Measurements from ENCODE around the gene NCS1. TPM values are rescaled to one million over a fixed set of nuclear protein-coding genes. Genes with fewer than 3 reads are reported as not detected.

NCS1 gene
- total RNA-seq, 2 donors from 2014 or later = 3.8 to 21.3 TPM

- Histone ChIP-seq H3K36me3 (no peaks in the 10 kb centered on the region), H3K9ac (ENCODE audit: low read depth in 2 of 2, low read length in 2 of 2) (no peak overlapping the region), H3K27ac (no peak overlapping the region), H3K27me3 (no peaks in the 10 kb centered on the region), H3K4me3 (no peak overlapping the region), H3K4me1 (no peaks in the 10 kb centered on the region), H3K9me3 (no peaks in the 10 kb centered on the region)
- TF ChIP-seq CTCF (IDR thresholded peaks at IDR 0.05) = no peak
- no peak for DNase-seq
- intact Hi-C loops (cut with DNase I) = loop anchor here (5.0 kb wide), 1 partner anchor 77 kb away; no protein-coding TSS in a partner anchor
These were observed 16.6 kb upstream of the NCS1 start for GRCh38 chr9:130155647-130156046.

GRCh38 chr9:130156672-130157071 lies 15.5 kb upstream of the NCS1 start:
- TF ChIP-seq CTCF (IDR thresholded peaks at IDR 0.05) = no peak
- Histone ChIP-seq H3K4me1 (no peaks in the 10 kb centered on the region), H3K27me3 (no peaks in the 10 kb centered on the region)

GRCh38 chr9:130157079-130157478 lies 15.1 kb upstream of the NCS1 start:
- Histone ChIP-seq H3K4me3 (no peak overlapping the region), H3K27me3 (no peaks in the 10 kb centered on the region), H3K27ac (no peak overlapping the region), H3K9me3 (no peaks in the 10 kb centered on the region), H3K4me1 (no peaks in the 10 kb centered on the region), H3K9ac (ENCODE audit: low read depth in 2 of 2, low read length in 2 of 2) (no peak overlapping the region), H3K36me3 (no peaks in the 10 kb centered on the region)
- intact Hi-C loops (cut with DNase I) = loop anchor here (5.0 kb wide), 1 partner anchor 75 kb away; no protein-coding TSS in a partner anchor
- DNase-seq = no peak
- no peak for TF ChIP-seq CTCF (IDR thresholded peaks at IDR 0.05)

More at GRCh38 chr9:130156672-130157071, 15.5 kb upstream of the NCS1 start:
- DNase-seq = no peak
- no peaks in the 10 kb centered on the region for H3K9me3 ChIP-seq
- intact Hi-C loops (cut with DNase I) = loop anchor here (5.0 kb wide), 1 partner anchor 76 kb away; no protein-coding TSS in a partner anchor
- H3K4me3 ChIP-seq = no peak overlapping the region
- H3K27ac ChIP-seq = no peak overlapping the region
- H3K36me3 ChIP-seq = no peaks in the 10 kb centered on the region
- no peak overlapping the region for H3K9ac ChIP-seq (ENCODE audit: low read depth in 2 of 2, low read length in 2 of 2)

GRCh38 chr9:130158001-130158400 lies 14.2 kb upstream of the NCS1 start:
- Histone ChIP-seq H3K9me3 (no peaks in the 10 kb centered on the region), H3K36me3 (no peaks in the 10 kb centered on the region), H3K27me3 (no peaks in the 10 kb centered on the region), H3K4me3 (no peak overlapping the region), H3K27ac (no peak overlapping the region), H3K9ac (ENCODE audit: low read depth in 2 of 2, low read length in 2 of 2) (no peak overlapping the region), H3K4me1 (no peaks in the 10 kb centered on the region)
- no peak for DNase-seq
- no peak for TF ChIP-seq CTCF (IDR thresholded peaks at IDR 0.05)
- intact Hi-C loops (cut with DNase I) = loop anchor here (5.0 kb wide), 1 partner anchor 74 kb away; no protein-coding TSS in a partner anchor

GRCh38 chr9:130159057-130159456 lies 13.1 kb upstream of the NCS1 start:
- H3K9me3 ChIP-seq = no peaks in the 10 kb centered on the region
- H3K27me3 ChIP-seq = no peaks in the 10 kb centered on the region

More at GRCh38 chr9:130159057-130159456, 13.1 kb upstream of the NCS1 start:
- intact Hi-C loops (cut with DNase I) = loop anchor here (5.0 kb wide), 1 partner anchor 73 kb away; no protein-coding TSS in a partner anchor
- TF ChIP-seq CTCF (IDR thresholded peaks at IDR 0.05) = no peak
- Histone ChIP-seq H3K4me1 (no peaks in the 10 kb centered on the region), H3K36me3 (no peaks in the 10 kb centered on the region), H3K27ac (no peak overlapping the region), H3K9ac (ENCODE audit: low read depth in 2 of 2, low read length in 2 of 2) (no peak overlapping the region), H3K4me3 (no peak overlapping the region)
- DNase-seq = no peak

Data from colonic mucosa (tissue), 4 donors.